K562 (cell line): ENCODE data around the gene PIK3CA. TPM values are rescaled to one million over a fixed set of nuclear protein-coding genes. Genes with fewer than 3 reads are reported as not detected.

Experiments used
- GTF2F1 ChIP-seq: IDR thresholded peaks from 2 replicates; pipeline ENCODE4 v1.6.1; 2011; ENCODE audit warnings: low read depth, low read length, improper control_type of control experiment
- HNRNPK ChIP-seq: fragments of 200-400 bp; formaldehyde crosslinking; IDR thresholded peaks from one replicate; pipeline ENCODE4 v1.6.1; 2018; ENCODE audit warnings: mild to moderate bottlenecking, low read depth, low read length; ENCODE audit not compliant: poor library complexity, severe bottlenecking
- JUNB ChIP-seq: fragments of 450-650 bp; formaldehyde crosslinking; conservative IDR thresholded peaks from 2 replicates; pipeline ENCODE4 v1.4.0; 2020; ENCODE audit warnings: mild to moderate bottlenecking
- MAFF ChIP-seq: IDR thresholded peaks from 2 replicates; pipeline ENCODE4 v1.6.1; 2012; ENCODE audit warnings: low read length, improper control_type of control experiment
- SRSF3 ChIP-seq: fragments of 200-400 bp; formaldehyde crosslinking; IDR thresholded peaks from 2 replicates; pipeline ENCODE4 v1.6.1; 2016; ENCODE audit warnings: mild to moderate bottlenecking, low read length, moderate library complexity; ENCODE audit not compliant: insufficient read depth
- ZNF551 ChIP-seq: fragments of 250-450 bp; sonication (Bioruptor Pico); IDR thresholded peaks from 2 replicates; pipeline ENCODE4 v1.5.0; 2021; ENCODE audit warnings: mild to moderate bottlenecking, moderate library complexity
- ZNF766 ChIP-seq: fragments of 200-800 bp; sonication (Bioruptor generic); conservative IDR thresholded peaks from 2 replicates; pipeline ENCODE4 v1.6.1; 2016; ENCODE audit warnings: missing genetic modification characterization, missing compliant biosample characterization
- polyA plus RNA-seq, 8 experiments: library from polyadenylated mRNA; depleted of rRNA in 4 of 8; stranded (reverse) in 5 of 8; unstranded in 3 of 8; fragments of >200 nt; fragmentation: Nextera tagmentation in 2 of 8; fragmentation: Illumina TruSeq in 1 of 8; extraction: Ambion mirVana in 2 of 8; extraction: Trizol in 1 of 8; gene quantifications; 2 replicates each; pipeline versions ENCODE4 v1.2.1 to v1.2.3, GENCODE V29; 2011 to 2014; ENCODE audit warnings: inconsistent platforms in 1 of 8, missing spikeins in 1 of 8
- total RNA-seq, 7 experiments: library from RNA; depleted of rRNA in 6 of 7; stranded (reverse); fragments of >200 nt in 6 of 7; fragmentation: Illumina TruSeq in 2 of 7; extraction: Trizol in 2 of 7; gene quantifications; 2 replicates each; pipeline versions ENCODE4 v1.2.1 to v1.2.3, GENCODE V29; 2011 to 2021; ENCODE audit warnings: low replicate concordance in 1 of 7
- TF ChIP-seq, protein P1 (sequence below): fragments of 450-650 bp; conservative IDR thresholded peaks from 2 replicates; pipeline ENCODE4 v1.6.1; 2016; ENCODE audit warnings: missing genetic modification characterization, low read depth, mild to moderate bottlenecking, control low read depth, missing compliant biosample characterization
- TF ChIP-seq, protein P2 (sequence below): fragments of 250-450 bp; sonication (Bioruptor Pico); IDR thresholded peaks from 2 replicates; pipeline ENCODE4 v1.8.0; 2021; ENCODE audit warnings: moderate library complexity, mild to moderate bottlenecking, inconsistent platforms
- TF ChIP-seq, protein P3 (sequence below): sonication (generic); formaldehyde crosslinking; IDR thresholded peaks from 2 replicates; pipeline ENCODE4 v1.8.1; 2023; ENCODE audit warnings: mild to moderate bottlenecking, missing genetic modification reagents
- TF ChIP-seq, protein P4 (sequence below): fragments of 450-650 bp; IDR thresholded peaks from 2 replicates; pipeline ENCODE4 v1.6.1; 2017; ENCODE audit warnings: mild to moderate bottlenecking, moderate library complexity
- TF ChIP-seq, protein P5 (sequence below): sonication (generic); formaldehyde crosslinking; IDR thresholded peaks from 2 replicates; pipeline ENCODE4 v1.8.0; 2022; ENCODE audit warnings: mild to moderate bottlenecking, missing genetic modification reagents
- TF ChIP-seq, protein P6 (sequence below): fragments of 450-650 bp; IDR thresholded peaks from 2 replicates; pipeline ENCODE4 v1.6.1; 2017; ENCODE audit warnings: antibody characterized with exemption, mild to moderate bottlenecking

Gene PIK3CA
- total and polyA plus RNA-seq, 9 of the 15 experiments (the other 6 are each of a cell fraction or from before 2014, with no cell fraction given), result 3.8 to 19.4 (median 10.8) TPM

DNA sequence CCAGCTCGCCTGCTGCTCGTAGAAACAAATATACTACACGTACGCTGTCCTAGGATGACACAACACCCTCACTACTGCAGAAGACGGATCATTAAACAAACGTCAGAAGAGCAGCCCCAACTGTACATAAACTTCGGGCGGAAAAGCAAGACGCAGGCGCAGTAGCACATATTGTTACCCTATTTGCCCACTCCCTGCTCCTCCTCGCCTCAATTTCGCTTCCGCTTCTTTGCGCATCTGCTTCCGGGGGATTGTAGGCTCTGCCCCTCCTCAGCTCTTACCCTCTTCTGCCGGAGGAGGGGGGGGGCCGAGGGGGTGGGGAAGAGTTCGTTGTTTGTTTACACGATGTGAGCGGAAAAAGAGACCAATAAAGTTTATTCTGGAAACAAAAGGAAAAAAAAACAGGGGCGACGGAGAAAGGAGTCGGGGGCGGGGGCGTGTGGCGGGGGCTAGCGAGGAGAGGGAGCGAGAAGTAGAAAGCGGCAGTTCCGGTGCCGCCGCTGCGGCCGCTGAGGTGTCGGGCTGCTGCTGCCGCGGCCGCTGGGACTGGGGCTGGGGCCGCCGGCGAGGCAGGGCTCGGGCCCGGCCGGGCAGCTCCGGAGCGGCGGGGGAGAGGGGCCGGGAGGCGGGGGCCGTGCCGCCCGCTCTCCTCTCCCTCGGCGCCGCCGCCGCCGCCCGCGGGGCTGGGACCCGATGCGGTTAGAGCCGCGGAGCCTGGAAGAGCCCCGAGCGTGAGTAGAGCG, at the start of gene PIK3CA (continued):
- TF ChIP-seq, protein P1, sequence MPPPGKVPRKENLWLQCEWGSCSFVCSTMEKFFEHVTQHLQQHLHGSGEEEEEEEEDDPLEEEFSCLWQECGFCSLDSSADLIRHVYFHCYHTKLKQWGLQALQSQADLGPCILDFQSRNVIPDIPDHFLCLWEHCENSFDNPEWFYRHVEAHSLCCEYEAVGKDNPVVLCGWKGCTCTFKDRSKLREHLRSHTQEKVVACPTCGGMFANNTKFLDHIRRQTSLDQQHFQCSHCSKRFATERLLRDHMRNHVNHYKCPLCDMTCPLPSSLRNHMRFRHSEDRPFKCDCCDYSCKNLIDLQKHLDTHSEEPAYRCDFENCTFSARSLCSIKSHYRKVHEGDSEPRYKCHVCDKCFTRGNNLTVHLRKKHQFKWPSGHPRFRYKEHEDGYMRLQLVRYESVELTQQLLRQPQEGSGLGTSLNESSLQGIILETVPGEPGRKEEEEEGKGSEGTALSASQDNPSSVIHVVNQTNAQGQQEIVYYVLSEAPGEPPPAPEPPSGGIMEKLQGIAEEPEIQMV (tag), result no peak
- TF ChIP-seq MAFF (no peak), GTF2F1 (no peak), ZNF766 (CRISPR knock-in tag) (peak; percentile 41; the same call in 1 of the 2 replicates), SRSF3 (no peak), HNRNPK (no peak), ZNF551 (CRISPR knock-in tag) (no peak), JUNB (CRISPR knock-in tag) (no peak)
- TF ChIP-seq, protein P2, sequence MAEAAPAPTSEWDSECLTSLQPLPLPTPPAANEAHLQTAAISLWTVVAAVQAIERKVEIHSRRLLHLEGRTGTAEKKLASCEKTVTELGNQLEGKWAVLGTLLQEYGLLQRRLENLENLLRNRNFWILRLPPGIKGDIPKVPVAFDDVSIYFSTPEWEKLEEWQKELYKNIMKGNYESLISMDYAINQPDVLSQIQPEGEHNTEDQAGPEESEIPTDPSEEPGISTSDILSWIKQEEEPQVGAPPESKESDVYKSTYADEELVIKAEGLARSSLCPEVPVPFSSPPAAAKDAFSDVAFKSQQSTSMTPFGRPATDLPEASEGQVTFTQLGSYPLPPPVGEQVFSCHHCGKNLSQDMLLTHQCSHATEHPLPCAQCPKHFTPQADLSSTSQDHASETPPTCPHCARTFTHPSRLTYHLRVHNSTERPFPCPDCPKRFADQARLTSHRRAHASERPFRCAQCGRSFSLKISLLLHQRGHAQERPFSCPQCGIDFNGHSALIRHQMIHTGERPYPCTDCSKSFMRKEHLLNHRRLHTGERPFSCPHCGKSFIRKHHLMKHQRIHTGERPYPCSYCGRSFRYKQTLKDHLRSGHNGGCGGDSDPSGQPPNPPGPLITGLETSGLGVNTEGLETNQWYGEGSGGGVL (CRISPR knock-in tag), result no peak
- TF ChIP-seq, protein P3, sequence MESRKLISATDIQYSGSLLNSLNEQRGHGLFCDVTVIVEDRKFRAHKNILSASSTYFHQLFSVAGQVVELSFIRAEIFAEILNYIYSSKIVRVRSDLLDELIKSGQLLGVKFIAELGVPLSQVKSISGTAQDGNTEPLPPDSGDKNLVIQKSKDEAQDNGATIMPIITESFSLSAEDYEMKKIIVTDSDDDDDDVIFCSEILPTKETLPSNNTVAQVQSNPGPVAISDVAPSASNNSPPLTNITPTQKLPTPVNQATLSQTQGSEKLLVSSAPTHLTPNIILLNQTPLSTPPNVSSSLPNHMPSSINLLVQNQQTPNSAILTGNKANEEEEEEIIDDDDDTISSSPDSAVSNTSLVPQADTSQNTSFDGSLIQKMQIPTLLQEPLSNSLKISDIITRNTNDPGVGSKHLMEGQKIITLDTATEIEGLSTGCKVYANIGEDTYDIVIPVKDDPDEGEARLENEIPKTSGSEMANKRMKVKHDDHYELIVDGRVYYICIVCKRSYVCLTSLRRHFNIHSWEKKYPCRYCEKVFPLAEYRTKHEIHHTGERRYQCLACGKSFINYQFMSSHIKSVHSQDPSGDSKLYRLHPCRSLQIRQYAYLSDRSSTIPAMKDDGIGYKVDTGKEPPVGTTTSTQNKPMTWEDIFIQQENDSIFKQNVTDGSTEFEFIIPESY (CRISPR knock-in tag), result no peak
- TF ChIP-seq, protein P4, sequence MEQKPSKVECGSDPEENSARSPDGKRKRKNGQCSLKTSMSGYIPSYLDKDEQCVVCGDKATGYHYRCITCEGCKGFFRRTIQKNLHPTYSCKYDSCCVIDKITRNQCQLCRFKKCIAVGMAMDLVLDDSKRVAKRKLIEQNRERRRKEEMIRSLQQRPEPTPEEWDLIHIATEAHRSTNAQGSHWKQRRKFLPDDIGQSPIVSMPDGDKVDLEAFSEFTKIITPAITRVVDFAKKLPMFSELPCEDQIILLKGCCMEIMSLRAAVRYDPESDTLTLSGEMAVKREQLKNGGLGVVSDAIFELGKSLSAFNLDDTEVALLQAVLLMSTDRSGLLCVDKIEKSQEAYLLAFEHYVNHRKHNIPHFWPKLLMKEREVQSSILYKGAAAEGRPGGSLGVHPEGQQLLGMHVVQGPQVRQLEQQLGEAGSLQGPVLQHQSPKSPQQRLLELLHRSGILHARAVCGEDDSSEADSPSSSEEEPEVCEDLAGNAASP, result no peak
- TF ChIP-seq, protein P5, sequence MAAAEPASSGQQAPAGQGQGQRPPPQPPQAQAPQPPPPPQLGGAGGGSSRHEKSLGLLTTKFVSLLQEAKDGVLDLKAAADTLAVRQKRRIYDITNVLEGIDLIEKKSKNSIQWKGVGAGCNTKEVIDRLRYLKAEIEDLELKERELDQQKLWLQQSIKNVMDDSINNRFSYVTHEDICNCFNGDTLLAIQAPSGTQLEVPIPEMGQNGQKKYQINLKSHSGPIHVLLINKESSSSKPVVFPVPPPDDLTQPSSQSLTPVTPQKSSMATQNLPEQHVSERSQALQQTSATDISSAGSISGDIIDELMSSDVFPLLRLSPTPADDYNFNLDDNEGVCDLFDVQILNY (CRISPR knock-in tag), result no peak
- TF ChIP-seq, protein P6, sequence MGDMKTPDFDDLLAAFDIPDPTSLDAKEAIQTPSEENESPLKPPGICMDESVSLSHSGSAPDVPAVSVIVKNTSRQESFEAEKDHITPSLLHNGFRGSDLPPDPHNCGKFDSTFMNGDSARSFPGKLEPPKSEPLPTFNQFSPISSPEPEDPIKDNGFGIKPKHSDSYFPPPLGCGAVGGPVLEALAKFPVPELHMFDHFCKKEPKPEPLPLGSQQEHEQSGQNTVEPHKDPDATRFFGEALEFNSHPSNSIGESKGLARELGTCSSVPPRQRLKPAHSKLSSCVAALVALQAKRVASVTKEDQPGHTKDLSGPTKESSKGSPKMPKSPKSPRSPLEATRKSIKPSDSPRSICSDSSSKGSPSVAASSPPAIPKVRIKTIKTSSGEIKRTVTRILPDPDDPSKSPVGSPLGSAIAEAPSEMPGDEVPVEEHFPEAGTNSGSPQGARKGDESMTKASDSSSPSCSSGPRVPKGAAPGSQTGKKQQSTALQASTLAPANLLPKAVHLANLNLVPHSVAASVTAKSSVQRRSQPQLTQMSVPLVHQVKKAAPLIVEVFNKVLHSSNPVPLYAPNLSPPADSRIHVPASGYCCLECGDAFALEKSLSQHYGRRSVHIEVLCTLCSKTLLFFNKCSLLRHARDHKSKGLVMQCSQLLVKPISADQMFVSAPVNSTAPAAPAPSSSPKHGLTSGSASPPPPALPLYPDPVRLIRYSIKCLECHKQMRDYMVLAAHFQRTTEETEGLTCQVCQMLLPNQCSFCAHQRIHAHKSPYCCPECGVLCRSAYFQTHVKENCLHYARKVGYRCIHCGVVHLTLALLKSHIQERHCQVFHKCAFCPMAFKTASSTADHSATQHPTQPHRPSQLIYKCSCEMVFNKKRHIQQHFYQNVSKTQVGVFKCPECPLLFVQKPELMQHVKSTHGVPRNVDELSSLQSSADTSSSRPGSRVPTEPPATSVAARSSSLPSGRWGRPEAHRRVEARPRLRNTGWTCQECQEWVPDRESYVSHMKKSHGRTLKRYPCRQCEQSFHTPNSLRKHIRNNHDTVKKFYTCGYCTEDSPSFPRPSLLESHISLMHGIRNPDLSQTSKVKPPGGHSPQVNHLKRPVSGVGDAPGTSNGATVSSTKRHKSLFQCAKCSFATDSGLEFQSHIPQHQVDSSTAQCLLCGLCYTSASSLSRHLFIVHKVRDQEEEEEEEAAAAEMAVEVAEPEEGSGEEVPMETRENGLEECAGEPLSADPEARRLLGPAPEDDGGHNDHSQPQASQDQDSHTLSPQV, result no peak
